ENCODE data around the gene SMAP2. TPM values are rescaled to one million over a fixed set of nuclear protein-coding genes. Genes with fewer than 3 reads are reported as not detected.
A peak's percentile ranks its signal among the peaks of the same experiment; 100 is the strongest.

Gene SMAP2
- total RNA-seq, 4 donors from 2014 or later, result 20.7 to 39.3 (median 29.2) TPM

DNA sequence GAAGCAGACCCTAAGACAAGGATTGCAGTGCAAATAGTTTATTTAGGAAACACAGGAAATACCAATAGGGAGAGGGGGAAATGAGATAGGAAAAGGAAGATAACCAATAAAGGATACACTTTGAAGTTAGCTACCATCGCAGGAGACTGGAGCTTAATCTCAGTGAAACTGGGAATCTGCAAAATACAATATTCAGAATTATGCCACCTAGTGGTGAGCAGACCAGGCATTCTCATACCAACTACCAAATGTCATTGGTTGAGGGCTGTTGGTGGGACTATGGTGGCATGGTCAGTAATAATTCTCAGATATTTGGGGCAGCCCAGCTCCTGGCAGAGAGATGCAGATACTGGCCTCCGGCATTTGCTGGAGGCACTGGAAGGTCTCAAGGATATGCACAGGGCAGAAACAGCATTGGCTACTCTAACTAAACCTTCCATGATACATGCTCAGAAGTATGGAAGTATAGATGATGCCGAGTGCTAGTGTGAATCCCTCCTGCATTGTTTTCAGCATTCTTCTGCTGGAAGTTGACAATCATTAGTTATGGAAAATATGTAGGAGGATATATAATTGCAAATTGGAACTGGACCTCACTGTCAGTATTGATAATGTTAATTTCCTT lies 65.0 kb downstream of the SMAP2 start:
- Histone ChIP-seq H3K4me1 (no peaks in the 10 kb centered on the region), H3K27ac (replicated peaks in 1 of 4) (no peak overlapping the region), H3K36me3 (no peaks in the 10 kb centered on the region), H3K4me3 (no peak overlapping the region), H3K9me3 (no peaks in the 10 kb centered on the region), H3K27me3 (no peaks in the 10 kb centered on the region)
- no peak for DNase-seq (ENCODE audit: extremely low spot score)
- intact Hi-C loops (cut with DNase I), result no loop called here
- 71% methylated on average over 3 of the region's 3 CpGs for WGBS
- TF ChIP-seq POLR2AphosphoS5 (IDR thresholded peaks at IDR 0.05), result no peak
- TF ChIP-seq, protein P1, sequence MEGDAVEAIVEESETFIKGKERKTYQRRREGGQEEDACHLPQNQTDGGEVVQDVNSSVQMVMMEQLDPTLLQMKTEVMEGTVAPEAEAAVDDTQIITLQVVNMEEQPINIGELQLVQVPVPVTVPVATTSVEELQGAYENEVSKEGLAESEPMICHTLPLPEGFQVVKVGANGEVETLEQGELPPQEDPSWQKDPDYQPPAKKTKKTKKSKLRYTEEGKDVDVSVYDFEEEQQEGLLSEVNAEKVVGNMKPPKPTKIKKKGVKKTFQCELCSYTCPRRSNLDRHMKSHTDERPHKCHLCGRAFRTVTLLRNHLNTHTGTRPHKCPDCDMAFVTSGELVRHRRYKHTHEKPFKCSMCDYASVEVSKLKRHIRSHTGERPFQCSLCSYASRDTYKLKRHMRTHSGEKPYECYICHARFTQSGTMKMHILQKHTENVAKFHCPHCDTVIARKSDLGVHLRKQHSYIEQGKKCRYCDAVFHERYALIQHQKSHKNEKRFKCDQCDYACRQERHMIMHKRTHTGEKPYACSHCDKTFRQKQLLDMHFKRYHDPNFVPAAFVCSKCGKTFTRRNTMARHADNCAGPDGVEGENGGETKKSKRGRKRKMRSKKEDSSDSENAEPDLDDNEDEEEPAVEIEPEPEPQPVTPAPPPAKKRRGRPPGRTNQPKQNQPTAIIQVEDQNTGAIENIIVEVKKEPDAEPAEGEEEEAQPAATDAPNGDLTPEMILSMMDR (IDR thresholded peaks at IDR 0.05), result peak; percentile 27 to 61 (median 46)

DNA sequence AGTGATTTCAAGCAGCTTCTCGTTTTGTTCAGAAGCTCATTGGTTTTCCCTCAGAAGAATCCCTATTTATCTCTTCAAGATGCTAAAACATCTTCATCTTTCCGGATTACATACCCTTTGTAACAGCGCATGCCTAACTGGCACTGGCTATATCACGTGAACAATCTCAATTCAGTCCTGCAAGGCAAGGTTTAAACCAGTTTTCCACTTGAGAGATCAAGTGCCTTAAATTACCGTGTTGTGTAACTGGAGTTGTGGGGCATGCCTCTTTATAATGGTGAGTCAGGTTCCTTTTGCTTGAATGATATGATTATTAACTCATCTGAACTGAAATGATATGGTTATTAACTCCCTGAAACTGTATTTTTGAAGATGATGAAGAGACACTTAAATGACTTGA lies 65.7 kb downstream of the SMAP2 start:
- Histone ChIP-seq H3K4me1 (no peaks in the 10 kb centered on the region), H3K27me3 (no peaks in the 10 kb centered on the region), H3K9me3 (no peaks in the 10 kb centered on the region), H3K27ac (replicated peaks in 1 of 4) (no peak overlapping the region), H3K36me3 (no peaks in the 10 kb centered on the region), H3K4me3 (no peak overlapping the region)
- no peak for DNase-seq (ENCODE audit: extremely low spot score)
- WGBS, result 86% methylated on average over 5 of the region's 5 CpGs
- intact Hi-C loops (cut with DNase I), result no loop called here
- TF ChIP-seq EP300 (IDR thresholded peaks at IDR 0.05) (no peak), POLR2AphosphoS5 (IDR thresholded peaks at IDR 0.05) (no peak), POLR2A (IDR thresholded peaks at IDR 0.05; ENCODE audit: low read depth) (no peak)
- TF ChIP-seq, protein P1 (IDR thresholded peaks at IDR 0.05), result no peak

DNA sequence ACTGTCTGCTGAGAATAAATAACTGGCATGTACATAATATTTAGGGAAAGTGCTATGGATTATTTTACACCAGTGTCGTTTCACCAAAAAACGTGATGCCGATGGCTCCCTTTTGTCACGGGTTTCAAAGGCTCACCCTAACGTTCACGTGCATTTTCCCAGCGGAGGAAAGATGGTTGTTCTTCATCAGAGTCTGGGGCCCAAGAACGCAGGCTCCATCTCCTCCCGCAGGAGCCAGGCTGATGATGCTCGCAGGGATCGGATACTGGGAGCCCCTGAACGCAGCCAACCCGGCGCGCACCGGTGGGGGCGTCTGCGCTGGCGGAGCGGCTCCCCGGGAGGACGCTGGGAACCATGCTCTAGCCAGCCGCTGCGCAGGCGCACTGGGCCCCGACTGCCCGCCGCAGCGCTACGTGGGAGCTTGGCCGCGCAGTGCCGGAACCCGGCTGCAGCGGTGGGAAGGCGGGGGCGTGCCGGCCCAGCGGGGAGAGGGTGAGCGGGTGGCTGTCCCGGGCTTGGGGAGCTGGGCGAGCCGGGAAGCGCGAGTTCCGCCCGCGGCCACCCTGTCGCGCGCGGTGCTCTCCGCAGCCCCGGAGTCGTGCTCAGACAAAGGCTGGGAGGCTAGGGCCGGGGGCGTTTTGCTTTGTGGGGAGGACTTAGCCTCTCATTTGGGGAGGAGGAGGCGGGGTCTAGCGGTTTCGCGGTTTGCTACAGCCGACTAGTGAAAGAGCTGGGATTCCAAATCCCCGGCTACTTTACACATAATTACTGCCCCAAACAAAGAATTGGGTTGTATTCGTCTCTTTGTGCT lies 76.4 kb downstream of the SMAP2 start, which contains the start of gene ZFP69B:
TSS of gene ZFP69B (plus strand) at position 793 of the 811 bp plus-strand sequence. CDS start 486 bp downstream, outside the sequence.
- TF ChIP-seq POLR2A (IDR thresholded peaks at IDR 0.05; ENCODE audit: low read depth) (no peak), EP300 (IDR thresholded peaks at IDR 0.05) (no peak), POLR2AphosphoS5 (IDR thresholded peaks at IDR 0.05) (peak; percentile 73 to 87)
- TF ChIP-seq, protein P1 (IDR thresholded peaks at IDR 0.05), result peak in 1 of 3 experiments; percentile 23
- Histone ChIP-seq H3K9me3 (peaks cover 0 to 19% (median 2%) of the 10 kb centered on the region in 4 donors), H3K4me1 (peaks cover 5 to 12% (median 10%) of the 10 kb centered on the region in 4 donors), H3K4me3 (peak within 1 kb of the TSS; percentile 66 to 79 (median 75)), H3K27ac (replicated peaks in 1 of 4) (peak within 1 kb of the TSS; percentile 75 to 84 (median 80)), H3K27me3 (no peaks in the 10 kb centered on the region), H3K36me3 (peaks cover 0 to 4% (median 1%) of the 10 kb centered on the region in 4 donors)
- DNase-seq (ENCODE audit: extremely low spot score), result peak; percentile 95
- WGBS, result 0% methylated on average over 12 of the region's 64 CpGs
- intact Hi-C loops (cut with DNase I), result no loop called here

DNA sequence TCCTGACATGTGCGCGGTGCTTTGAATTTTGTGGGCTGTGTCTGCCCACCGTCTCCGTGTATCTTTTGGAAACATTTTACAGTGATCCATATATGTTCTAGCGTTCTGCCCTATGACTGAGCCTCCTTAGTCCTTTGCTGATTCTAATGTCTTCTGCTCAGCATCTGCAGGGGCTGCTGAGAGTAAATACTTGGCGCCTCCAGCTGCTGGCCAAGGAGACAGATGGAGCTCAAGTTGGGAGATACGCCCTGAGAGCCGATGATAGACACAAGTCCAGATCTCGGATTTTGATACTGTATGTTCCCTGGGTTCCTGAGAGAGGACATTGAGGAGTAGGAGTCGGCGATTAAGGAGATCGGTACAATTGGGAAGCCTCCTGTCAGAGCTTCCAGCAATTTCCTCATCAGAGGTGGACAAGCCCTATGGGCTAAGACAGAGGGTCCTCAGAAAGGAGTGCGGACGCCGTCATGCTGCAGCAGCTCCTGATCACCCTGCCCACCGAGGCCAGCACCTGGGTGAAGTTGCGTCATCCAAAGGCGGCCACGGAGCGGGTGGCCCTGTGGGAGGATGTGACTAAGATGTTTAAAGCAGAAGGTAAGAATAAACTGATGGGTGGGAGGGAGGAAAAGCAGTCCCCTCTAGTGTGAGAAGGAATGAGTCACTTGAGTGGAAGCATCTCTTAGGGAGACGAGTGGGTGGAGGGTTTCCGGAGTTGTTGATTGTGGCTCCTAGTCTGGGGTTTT lies 77.1 kb downstream of the SMAP2 start:
- TF ChIP-seq EP300 (IDR thresholded peaks at IDR 0.05) (no peak), POLR2A (IDR thresholded peaks at IDR 0.05; ENCODE audit: low read depth) (no peak), POLR2AphosphoS5 (IDR thresholded peaks at IDR 0.05) (no peak)
- TF ChIP-seq, protein P1 (IDR thresholded peaks at IDR 0.05), result no peak
- H3K27me3 ChIP-seq, result no peaks in the 10 kb centered on the region
- peak overlapping the region; percentile 75 to 84 (median 80) for H3K27ac ChIP-seq (replicated peaks in 1 of 4)
- no peak for DNase-seq (ENCODE audit: extremely low spot score)
- intact Hi-C loops (cut with DNase I), result no loop called here
- peaks cover 0 to 21% (median 2%) of the 10 kb centered on the region in 4 donors for H3K9me3 ChIP-seq
- peaks cover 0 to 5% (median 2%) of the 10 kb centered on the region in 4 donors for H3K36me3 ChIP-seq
- peaks cover 5 to 12% (median 10%) of the 10 kb centered on the region in 4 donors for H3K4me1 ChIP-seq
- WGBS, result 13% methylated on average over 22 of the region's 22 CpGs
- H3K4me3 ChIP-seq, result peak overlapping the region; percentile 66 to 79 (median 75)
